GM18951 (cell line): ENCODE results near the gene GPX2.

ENCODE experiments used
- POLR2A ChIP-seq: IDR thresholded peaks from 4 replicates; pipeline ENCODE4 v1.6.1; 2011; ENCODE audit warnings: mild to moderate bottlenecking; ENCODE audit not compliant: insufficient read length, insufficient read depth; ENCODE audit errors: extremely low read depth
- in situ Hi-C: fragments of 300-500 bp; cut with MboI; formaldehyde crosslinking; loops from one replicate; pipeline ENCODE4 v1.12.0; 2022; ENCODE audit warnings: low sequenced_read_pairs, mixed read lengths, inconsistent platforms; ENCODE audit not compliant: unreplicated experiment

The GPX2 gene

GRCh38 chr14:64943556-64943955, 1.0 kb upstream of the GPX2 start:
- TF ChIP-seq POLR2A = no peak
- in situ Hi-C loops = no loop called here

GRCh38 chr14:64940336-64940910, 2.1 kb downstream of the GPX2 start:
- TF ChIP-seq POLR2A = no peak
- in situ Hi-C loops = no loop called here

GRCh38 chr14:64939817-64940190, 2.7 kb downstream of the GPX2 start:
- in situ Hi-C loops = no loop called here
- TF ChIP-seq POLR2A = no peak

DNA sequence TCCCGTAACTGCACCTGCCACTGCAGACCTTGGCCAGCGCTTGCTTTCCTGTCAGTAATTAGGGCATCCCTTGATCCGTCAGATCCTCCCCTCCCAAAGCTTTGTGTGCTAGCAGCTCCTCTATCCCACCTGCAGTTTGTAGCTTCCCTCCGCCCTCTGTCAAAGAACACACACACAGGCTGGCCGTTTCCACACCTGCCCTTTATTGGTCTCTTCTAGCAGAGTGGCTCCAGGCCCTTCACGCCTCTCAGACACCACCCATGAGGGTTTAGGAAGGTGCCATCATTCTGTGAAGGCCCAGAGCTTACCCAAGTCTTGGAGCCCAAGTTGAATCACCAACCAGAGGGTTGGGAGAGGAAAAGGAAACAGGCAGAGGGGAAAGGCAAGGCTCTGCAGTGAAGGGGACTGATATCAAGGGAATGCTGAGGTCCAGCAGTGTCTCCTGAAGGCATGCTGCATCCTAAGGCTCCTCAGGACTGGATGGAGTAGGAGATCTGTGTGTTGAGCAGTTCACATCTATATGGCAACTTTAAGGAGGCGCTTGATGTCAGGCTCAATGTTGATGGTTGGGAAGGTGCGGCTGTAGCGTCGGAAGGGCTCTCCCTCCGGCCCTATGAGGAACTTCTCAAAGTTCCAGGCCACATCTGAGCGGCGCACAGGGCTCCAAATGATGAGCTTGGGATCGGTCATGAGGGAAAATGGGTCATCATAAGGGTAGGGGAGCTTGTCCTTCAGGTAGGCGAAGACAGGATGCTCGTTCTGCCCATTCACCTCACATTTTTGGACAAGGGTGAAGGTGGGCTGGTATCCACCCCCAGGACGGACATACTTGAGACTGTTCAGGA, 3.4 kb downstream of the GPX2 start:
- in situ Hi-C loops = no loop called here
- no peak for TF ChIP-seq POLR2A

DNA sequence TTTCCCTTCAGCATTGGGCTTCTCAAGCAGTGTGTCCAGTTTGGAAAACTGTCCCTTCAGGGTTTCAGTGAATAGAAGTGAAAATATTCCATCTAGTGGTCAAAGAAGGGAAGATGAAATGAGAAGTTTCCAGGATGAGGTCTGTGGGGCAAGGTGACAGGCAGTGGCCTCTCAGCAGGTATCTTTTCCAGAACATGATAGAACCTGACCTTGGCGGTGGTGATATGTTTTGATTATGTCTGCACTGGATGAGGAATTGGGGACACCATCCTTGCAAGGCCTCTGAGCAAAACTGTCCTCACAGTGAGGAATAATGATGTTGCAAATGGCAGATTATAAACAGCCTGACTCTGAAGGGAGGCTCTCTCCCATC, 4.7 kb downstream of the GPX2 start:
- no peak for TF ChIP-seq POLR2A
- in situ Hi-C loops = no loop called here

- in situ Hi-C loops = no loop called here
- TF ChIP-seq POLR2A = no peak
Observed at GRCh38 chr14:64937171-64937820, 5.2 kb downstream of the GPX2 start.

- in situ Hi-C loops = no loop called here
- TF ChIP-seq POLR2A = no peak
Observed at GRCh38 chr14:64935508-64935907, 7.0 kb downstream of the GPX2 start.

GRCh38 chr14:64934338-64934929, 8.1 kb downstream of the GPX2 start:
- in situ Hi-C loops = no loop called here
- no peak for TF ChIP-seq POLR2A

DNA sequence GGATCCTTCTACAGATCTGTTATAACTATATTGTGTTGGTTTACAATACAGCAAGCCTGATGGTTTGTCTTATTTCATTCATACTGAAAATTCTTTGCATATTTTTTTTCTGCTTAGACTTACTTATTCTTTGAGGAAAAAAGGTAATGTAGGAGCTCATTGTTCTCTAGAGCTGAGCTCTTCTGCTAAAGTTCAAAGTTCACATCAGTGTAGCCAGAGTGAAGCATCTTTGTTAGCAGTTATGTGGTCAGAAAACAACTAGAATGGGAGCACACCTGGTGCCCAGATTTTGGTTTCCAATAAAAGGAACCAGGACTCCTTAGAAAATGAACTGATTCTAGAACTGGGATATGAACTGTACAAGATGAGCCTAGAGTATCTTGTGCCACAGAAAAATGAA, 10.3 kb downstream of the GPX2 start:
- in situ Hi-C loops = no loop called here
- no peak for TF ChIP-seq POLR2A

GRCh38 chr14:64931123-64931522, 11.4 kb downstream of the GPX2 start:
- in situ Hi-C loops = no loop called here
- no peak for TF ChIP-seq POLR2A

DNA sequence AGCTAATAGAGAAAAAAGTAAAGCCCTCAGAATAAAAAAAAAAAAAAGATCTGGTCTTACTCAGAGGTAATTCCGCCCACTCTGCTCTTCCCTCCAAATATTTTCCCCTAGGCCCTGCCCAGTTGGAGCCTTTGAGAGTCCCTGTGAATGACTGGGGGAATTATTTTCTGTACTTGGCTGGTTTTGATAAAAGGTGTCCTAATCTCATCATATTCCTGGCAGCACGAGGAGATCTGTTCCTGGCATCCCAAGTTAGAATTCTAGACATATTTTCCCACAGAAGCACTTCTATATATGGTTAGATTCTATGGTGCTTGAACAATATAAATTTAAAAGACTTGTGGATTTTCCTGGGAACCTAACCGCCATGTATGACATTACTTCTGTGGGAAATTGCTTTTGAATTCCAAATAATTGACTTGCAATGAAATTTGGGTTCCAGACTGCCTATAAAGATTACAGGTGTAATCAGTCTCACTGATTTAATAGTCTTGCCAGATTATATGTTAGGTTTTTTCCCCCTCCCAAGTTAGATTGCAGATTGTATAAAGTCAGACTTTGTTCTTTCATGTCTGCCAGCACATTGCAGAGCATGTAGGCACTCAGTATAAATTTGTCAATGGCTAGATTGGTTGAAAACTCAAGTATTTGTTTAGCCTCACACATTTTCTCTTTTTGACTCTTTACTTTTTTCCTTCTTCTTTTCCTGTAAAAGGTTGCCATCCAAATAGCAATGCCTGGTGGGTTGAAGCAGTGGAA, 12.3 kb downstream of the GPX2 start:
- in situ Hi-C loops = no loop called here
- no peak for TF ChIP-seq POLR2A

DNA sequence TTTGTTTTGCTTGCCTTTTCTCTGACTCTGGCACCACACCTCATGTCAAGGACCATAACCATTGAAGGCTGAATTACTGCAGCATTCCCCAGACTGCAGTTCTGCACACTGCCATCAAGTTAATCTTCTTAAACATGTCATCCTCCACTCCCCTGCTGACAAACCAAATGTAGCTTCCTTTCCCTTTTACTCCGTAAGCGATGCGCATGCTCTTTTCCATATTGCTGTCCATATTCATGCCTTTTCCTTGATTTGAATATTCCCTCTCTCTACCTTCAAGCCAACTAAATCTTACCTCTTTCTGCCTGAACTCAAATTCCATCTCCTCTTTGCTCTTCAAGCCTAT, 13.6 kb downstream of the GPX2 start:
- in situ Hi-C loops = no loop called here
- no peak for TF ChIP-seq POLR2A

DNA sequence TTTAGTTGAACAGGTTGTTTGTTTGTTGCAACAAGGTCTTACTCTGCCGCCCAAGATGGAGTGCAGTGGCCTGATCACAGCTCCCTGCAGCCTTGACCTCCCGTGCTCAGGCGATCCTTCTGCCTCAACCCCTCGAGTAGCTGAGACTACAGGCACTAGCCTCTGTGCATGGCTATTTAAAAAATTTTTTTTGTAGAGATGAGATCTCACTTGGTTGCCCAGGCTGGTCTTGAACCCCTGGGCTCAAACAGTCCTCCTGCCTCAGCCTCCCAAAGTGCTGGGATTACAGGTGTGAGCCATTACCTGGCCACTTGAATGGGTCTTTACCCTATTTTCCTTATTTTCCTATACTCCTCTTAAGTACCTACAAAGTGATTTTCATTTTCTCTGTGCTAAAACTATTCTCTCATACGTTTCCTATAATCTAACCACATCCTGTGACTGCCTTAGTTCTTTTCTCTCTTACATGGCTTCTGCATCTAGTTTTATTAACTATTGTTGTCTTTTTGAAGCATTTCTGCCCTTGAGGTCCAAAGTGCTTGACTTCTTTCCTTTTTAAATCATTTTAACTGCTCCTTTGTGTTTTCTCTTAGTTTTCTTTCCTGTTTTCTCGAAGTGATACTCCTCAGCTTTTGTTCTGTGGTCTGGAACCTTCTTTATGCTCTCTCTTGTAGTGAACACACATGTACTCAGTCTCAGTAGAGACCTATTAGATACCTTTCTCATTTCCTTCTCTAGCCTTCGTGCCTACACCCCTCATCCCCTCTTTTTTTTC, 14.1 kb downstream of the GPX2 start:
- in situ Hi-C loops = no loop called here
- TF ChIP-seq POLR2A = no peak

GRCh38 chr14:64927031-64927430, 15.5 kb downstream of the GPX2 start:
- TF ChIP-seq POLR2A = no peak
- in situ Hi-C loops = no loop called here
